ENCODE data around the gene NOTCH1. TPM values are rescaled to one million over a fixed set of nuclear protein-coding genes. Genes with fewer than 3 reads are reported as not detected.
A peak's percentile ranks its signal among the peaks of the same experiment; 100 is the strongest.

The NOTCH1 gene
- total and polyA plus RNA-seq, 2 of the 13 experiments (the other 11 are each of a cell fraction or from before 2014, with no cell fraction given) = 0.09 to 0.35 TPM

- no peak for TF ChIP-seq ZNF646 (CRISPR knock-in tag; IDR thresholded peaks at IDR 0.05)
- 0 out of 2 replicates have a peak, but pooled peaks have one; percentile 37 for TF ChIP-seq GATA4 (IDR thresholded peaks at IDR 0.05; ENCODE audit: borderline replicate concordance, low read depth)
- TF ChIP-seq ZNF572 (CRISPR knock-in tag; IDR thresholded peaks at IDR 0.05) = no peak
- peak; percentile 70; the same call in 1 of the 2 replicates for TF ChIP-seq CCDC6 (CRISPR knock-in tag; IDR thresholded peaks at IDR 0.05)
- no peak for TF ChIP-seq SRSF4 (IDR thresholded peaks at IDR 0.05; ENCODE audit: low read depth, low read length, poor library complexity, severe bottlenecking)
- TF ChIP-seq STAT5B (CRISPR knock-in tag; IDR thresholded peaks at IDR 0.05) = no peak
- TF ChIP-seq NFYB (CRISPR knock-in tag; IDR thresholded peaks at IDR 0.05) = no peak
- no peak for TF ChIP-seq ZNF7 (CRISPR knock-in tag; IDR thresholded peaks at IDR 0.05)
- no peak for TF ChIP-seq ZNF207 (IDR thresholded peaks at IDR 0.05; ENCODE audit: borderline replicate concordance)
- TF ChIP-seq ZBTB42 (CRISPR knock-in tag; IDR thresholded peaks at IDR 0.05) = 0 out of 2 replicates have a peak, but pooled peaks have one; percentile 72
- TF ChIP-seq ZFX (CRISPR knock-in tag; IDR thresholded peaks at IDR 0.05; ENCODE audit: low read depth) = peak; percentile 89
- TF ChIP-seq KAT2B (IDR thresholded peaks at IDR 0.05; ENCODE audit: borderline replicate concordance, low read depth, low read length) = no peak
- TF ChIP-seq MAFK (conservative IDR thresholded peaks at IDR 0.05 in 1 of 2, IDR thresholded peaks at IDR 0.05 in 1 of 2; ENCODE audit: low read length in 2 of 2) = no peak
- TF ChIP-seq GTF3A (CRISPR knock-in tag; conservative IDR thresholded peaks at IDR 0.05) = no peak
- TF ChIP-seq ZKSCAN8 (CRISPR knock-in tag; IDR thresholded peaks at IDR 0.05; ENCODE audit: borderline replicate concordance) = no peak
- TF ChIP-seq RBM39 (IDR thresholded peaks at IDR 0.05; ENCODE audit: low read depth, low read length, poor library complexity, severe bottlenecking) = peak; percentile 14
- TF ChIP-seq MLXIP (CRISPR knock-in tag; IDR thresholded peaks at IDR 0.05; ENCODE audit: borderline replicate concordance) = no peak
- TF ChIP-seq ZNF720 (CRISPR knock-in tag; IDR thresholded peaks at IDR 0.05) = no peak
- no peak for TF ChIP-seq PPARG (CRISPR knock-in tag; conservative IDR thresholded peaks at IDR 0.05)
- 0 out of 2 replicates have a peak, but pooled peaks have one; percentile 17 for TF ChIP-seq THAP11 (CRISPR knock-in tag; IDR thresholded peaks at IDR 0.05)
These were observed 62.2 kb downstream of the NOTCH1 start (continued) for GRCh38 chr9:136483589-136484152.
